Hepatocyte (in vitro differentiated cells): ENCODE data around the gene NOTCH4. TPM values are rescaled to one million over a fixed set of nuclear protein-coding genes. Genes with fewer than 3 reads are reported as not detected.
"Not testable (repeated sequence)": the region's sequence is repeated elsewhere in the genome, so short reads cannot be mapped to it uniquely, and the experiment has no call there.

ENCODE experiments used
- DNase-seq: peaks from one replicate; pipeline ENCODE4 v3.0.0-alpha.2; 2016; ENCODE audit warnings: low spot score
- H2AFZ ChIP-seq: fragments of 200-600 bp; sonication (generic); 2 replicates; pipeline ENCODE4 v1.6.0; 2016; ENCODE audit warnings: antibody characterized with exemption, mild to moderate bottlenecking
- H3K27ac ChIP-seq: fragments of 200-600 bp; sonication (generic); 2 replicates; pipeline ENCODE4 v1.5.1; 2016; ENCODE audit warnings: mild to moderate bottlenecking
- H3K27me3 ChIP-seq: fragments of 200-600 bp; sonication (generic); 2 replicates; pipeline ENCODE4 v1.6.1; 2016
- H3K36me3 ChIP-seq: fragments of 200-600 bp; sonication (generic); replicated peaks from 2 replicates; pipeline ENCODE4 v1.5.1; 2016; ENCODE audit warnings: low read depth; ENCODE audit not compliant: insufficient read depth
- H3K4me1 ChIP-seq: fragments of 200-600 bp; sonication (generic); 2 replicates; pipeline ENCODE4 v1.5.1; 2016; ENCODE audit warnings: mild to moderate bottlenecking, moderate library complexity; ENCODE audit not compliant: insufficient read depth
- H3K4me2 ChIP-seq: fragments of 200-600 bp; sonication (generic); 2 replicates; pipeline ENCODE4 v1.6.0; 2016
- H3K4me3 ChIP-seq: fragments of 200-600 bp; sonication (generic); 2 replicates; pipeline ENCODE4 v1.5.1; 2016; ENCODE audit warnings: mild to moderate bottlenecking
- H3K79me2 ChIP-seq: fragments of 200-600 bp; sonication (generic); 2 replicates; pipeline ENCODE4 v1.6.0; 2017; ENCODE audit warnings: mild to moderate bottlenecking
- H3K9me2 ChIP-seq: fragments of 200-600 bp; sonication (generic); replicated peaks from 2 replicates; pipeline ENCODE4 v1.6.0; 2017; ENCODE audit warnings: mild to moderate bottlenecking; ENCODE audit not compliant: insufficient read depth
- H3K9me3 ChIP-seq: fragments of 200-600 bp; sonication (generic); 2 replicates; pipeline ENCODE4 v1.5.1; 2016; ENCODE audit warnings: low read depth, mild to moderate bottlenecking
- H4K20me1 ChIP-seq: fragments of 200-600 bp; sonication (generic); 2 replicates; pipeline ENCODE4 v1.6.0; 2016; ENCODE audit warnings: mild to moderate bottlenecking; ENCODE audit not compliant: insufficient read depth, poor library complexity, severe bottlenecking
- EZH2 ChIP-seq: fragments of 200-600 bp; sonication (generic); IDR thresholded peaks from 2 replicates; pipeline ENCODE4 v1.6.1; 2016; ENCODE audit warnings: antibody characterized with exemption, mild to moderate bottlenecking, borderline replicate concordance
- EZH2phosphoT487 ChIP-seq: fragments of 200-600 bp; sonication (generic); IDR thresholded peaks from one replicate; pipeline ENCODE4 v1.6.1; 2018; ENCODE audit warnings: antibody characterized with exemption, mild to moderate bottlenecking, low read depth, moderate library complexity; ENCODE audit not compliant: unreplicated experiment, severe bottlenecking
- WGBS: methylation state at CpG from one replicate; pipeline ENCODE4 v1.1.6; 2016; ENCODE audit warnings: low lambda C conversion rate; ENCODE audit errors: missing lambda C conversion rate; 5-methylcytosine and 5-hydroxymethylcytosine counted together
- polyA plus RNA-seq: library from polyadenylated mRNA; unstranded; fragments of >200 nt; fragmentation: Nextera tagmentation; extraction: Ambion mirVana; gene quantifications from 2 replicates; pipeline ENCODE4 v1.2.1, GENCODE V29; 2016
- total RNA-seq: library from RNA; depleted of rRNA; stranded (reverse); fragments of >200 nt; gene quantifications from 2 replicates; pipeline ENCODE4 v1.2.3, GENCODE V29; 2014
- TF ChIP-seq, protein P1 (sequence below): fragments of 200-600 bp; sonication (generic); IDR thresholded peaks from 2 replicates; pipeline ENCODE4 v1.5.1; 2016; ENCODE audit warnings: antibody characterized with exemption, mild to moderate bottlenecking; ENCODE audit not compliant: poor library complexity

The NOTCH4 gene
- total RNA-seq (3.6 and 5.0 TPM in 2 replicates), polyA plus RNA-seq (2.7 and 4.9 TPM in 2 replicates)

DNA sequence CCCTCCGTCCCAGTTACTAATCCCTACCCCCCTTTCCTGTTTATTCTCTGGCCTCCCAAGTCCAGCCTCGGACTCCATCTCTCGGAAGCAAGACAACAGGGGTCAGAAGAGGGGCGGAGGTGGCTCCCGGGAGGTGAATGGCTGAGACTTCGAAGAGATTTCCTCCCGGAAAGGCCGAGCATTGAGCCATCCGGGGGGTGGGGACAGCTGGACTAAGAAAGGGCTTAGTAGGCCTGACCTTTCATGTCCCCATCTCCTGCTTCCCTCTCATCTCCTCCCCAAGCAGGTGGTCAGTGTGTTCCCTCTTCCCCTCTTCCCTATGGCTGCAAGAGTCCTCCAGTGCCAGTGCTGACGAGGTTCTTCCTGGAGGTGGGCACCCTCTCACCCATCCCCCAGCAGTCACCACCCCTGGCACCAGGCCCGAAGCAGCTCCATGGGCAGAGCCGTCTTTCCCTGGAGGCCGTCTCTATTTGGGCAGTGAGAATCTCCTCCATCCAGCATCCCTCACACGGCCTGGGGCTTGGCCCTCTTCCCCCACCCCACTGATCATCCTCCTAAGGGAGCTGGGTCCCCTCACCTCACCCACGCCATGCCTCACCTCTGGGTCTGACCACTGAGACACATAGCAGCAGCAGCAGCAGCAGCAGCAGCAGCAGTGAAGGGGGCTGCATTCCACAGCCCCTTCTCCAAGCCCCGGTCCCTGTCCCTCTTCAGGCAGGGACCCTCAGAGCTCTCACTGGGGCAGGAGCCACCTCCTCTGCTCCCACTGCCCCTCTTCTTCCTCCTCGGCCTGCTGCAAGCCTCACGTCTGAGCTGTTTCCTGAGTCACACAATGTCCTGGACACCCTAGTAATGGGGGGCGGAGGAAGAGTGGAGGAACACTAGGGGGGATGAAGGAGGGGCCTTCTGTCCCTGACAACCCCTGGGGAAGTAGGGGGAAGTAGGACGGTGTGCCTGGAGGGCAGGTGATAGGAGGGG is at the start of gene NOTCH4:
NOTCH4 (minus strand) TSS at position 810 of the 978 bp plus-strand sequence; CDS start at position 671, 139 bp downstream.
- no peaks in the 10 kb centered on the region for H3K36me3 ChIP-seq
- no peak within 1 kb of the TSS for H2AFZ ChIP-seq
- WGBS = 70% methylated on average over 20 of the region's 20 CpGs
- no peak for DNase-seq
- no peak within 1 kb of the TSS for H3K4me3 ChIP-seq
- no peaks in the 10 kb centered on the region for H3K79me2 ChIP-seq
- H3K4me1 ChIP-seq = no peaks in the 10 kb centered on the region
- no peaks in the 10 kb centered on the region for H3K27me3 ChIP-seq
- H3K9me2 ChIP-seq = no peaks in the 10 kb centered on the region
- H3K27ac ChIP-seq = no peak within 1 kb of the TSS
- no peaks in the 10 kb centered on the region for H3K9me3 ChIP-seq
- H3K4me2 ChIP-seq = no peak within 1 kb of the TSS
- no peaks in the 10 kb centered on the region for H4K20me1 ChIP-seq
- TF ChIP-seq, protein P1, sequence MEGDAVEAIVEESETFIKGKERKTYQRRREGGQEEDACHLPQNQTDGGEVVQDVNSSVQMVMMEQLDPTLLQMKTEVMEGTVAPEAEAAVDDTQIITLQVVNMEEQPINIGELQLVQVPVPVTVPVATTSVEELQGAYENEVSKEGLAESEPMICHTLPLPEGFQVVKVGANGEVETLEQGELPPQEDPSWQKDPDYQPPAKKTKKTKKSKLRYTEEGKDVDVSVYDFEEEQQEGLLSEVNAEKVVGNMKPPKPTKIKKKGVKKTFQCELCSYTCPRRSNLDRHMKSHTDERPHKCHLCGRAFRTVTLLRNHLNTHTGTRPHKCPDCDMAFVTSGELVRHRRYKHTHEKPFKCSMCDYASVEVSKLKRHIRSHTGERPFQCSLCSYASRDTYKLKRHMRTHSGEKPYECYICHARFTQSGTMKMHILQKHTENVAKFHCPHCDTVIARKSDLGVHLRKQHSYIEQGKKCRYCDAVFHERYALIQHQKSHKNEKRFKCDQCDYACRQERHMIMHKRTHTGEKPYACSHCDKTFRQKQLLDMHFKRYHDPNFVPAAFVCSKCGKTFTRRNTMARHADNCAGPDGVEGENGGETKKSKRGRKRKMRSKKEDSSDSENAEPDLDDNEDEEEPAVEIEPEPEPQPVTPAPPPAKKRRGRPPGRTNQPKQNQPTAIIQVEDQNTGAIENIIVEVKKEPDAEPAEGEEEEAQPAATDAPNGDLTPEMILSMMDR = no peak
- TF ChIP-seq EZH2phosphoT487 (no peak), EZH2 (no peak)

DNA sequence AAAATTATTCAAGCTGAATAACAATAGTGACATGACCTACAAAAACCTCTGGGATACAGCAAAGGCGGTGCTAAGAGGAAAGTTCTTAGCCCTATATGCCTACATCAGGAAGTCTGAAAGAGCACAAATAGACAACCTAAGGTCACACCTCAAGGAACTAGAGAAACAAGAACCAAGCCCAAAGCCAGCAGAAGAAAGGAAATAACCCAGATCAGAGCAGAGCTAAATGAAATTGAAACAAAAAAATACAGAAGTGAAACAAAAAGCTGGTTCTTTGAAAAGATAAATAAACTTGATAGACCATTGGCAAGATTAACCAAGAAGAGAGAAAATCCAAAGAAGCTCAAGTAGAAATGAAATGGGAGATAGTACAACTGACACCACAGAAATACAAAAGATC is 47.6 kb upstream of the NOTCH4 start:
- no peak overlapping the region for H2AFZ ChIP-seq
- H3K79me2 ChIP-seq = no peaks in the 10 kb centered on the region
- H3K4me1 ChIP-seq = no peaks in the 10 kb centered on the region
- H3K9me2 ChIP-seq = no peaks in the 10 kb centered on the region
- no peaks in the 10 kb centered on the region for H3K9me3 ChIP-seq
- no peaks in the 10 kb centered on the region for H4K20me1 ChIP-seq
- TF ChIP-seq EZH2 = no peak
- TF ChIP-seq, protein P1 = no peak
- TF ChIP-seq EZH2phosphoT487 = no peak
- no peak for DNase-seq
- H3K27me3 ChIP-seq = no peaks in the 10 kb centered on the region
- no peak overlapping the region for H3K4me3 ChIP-seq
- 96% methylated on average over 1 of the region's 1 CpG for WGBS
- H3K36me3 ChIP-seq = no peaks in the 10 kb centered on the region
- H3K4me2 ChIP-seq = no peak overlapping the region
- H3K27ac ChIP-seq = no peak overlapping the region

DNA sequence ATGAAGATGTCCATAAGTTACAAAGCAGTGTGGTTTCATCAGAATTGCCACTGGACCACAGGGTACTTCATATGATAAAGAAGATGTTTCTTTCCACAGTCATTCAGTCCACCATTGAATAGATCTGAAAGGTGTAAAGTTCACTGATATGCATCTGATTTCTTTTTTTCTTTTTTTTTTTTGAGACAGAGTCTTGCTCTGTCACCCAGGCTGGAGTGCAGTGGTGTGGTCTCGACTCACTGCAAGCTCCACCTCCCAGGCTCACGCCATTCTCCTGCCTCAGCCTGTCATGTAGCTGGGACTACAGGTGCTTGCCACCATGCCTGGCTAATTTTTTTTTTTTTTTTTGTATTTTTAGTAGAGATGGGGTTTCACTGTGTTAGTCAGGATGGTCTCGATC is 44.6 kb upstream of the NOTCH4 start:
- not testable (repeated sequence) for H4K20me1 ChIP-seq, H3K9me3 ChIP-seq, DNase-seq, H3K36me3 ChIP-seq, H2AFZ ChIP-seq, H3K27ac ChIP-seq, H3K9me2 ChIP-seq, H3K4me2 ChIP-seq, H3K27me3 ChIP-seq, H3K79me2 ChIP-seq, H3K4me1 ChIP-seq, H3K4me3 ChIP-seq
- 92% methylated on average over 3 of the region's 3 CpGs for WGBS

DNA sequence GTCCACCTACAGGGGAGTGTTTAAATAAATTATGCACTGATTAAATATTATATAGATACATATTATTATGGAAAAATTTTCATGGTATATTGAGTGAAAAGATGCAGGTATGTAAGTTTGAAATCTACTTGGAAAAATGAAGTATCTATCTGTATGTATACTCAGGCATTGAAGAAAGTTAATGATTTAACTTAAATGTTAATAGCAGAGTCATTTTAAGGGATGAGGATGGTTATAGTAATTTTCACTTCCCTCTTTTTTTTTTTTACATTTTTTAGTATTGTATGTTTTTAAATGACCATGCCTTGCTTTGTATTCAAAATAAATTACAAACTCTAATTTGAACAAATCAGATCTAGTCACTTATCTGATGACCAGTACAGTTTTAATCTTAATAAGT is 43.2 kb upstream of the NOTCH4 start:
- no peak for DNase-seq
- Histone ChIP-seq H3K79me2 (no peaks in the 10 kb centered on the region), H3K4me2 (no peak overlapping the region), H3K4me1 (no peaks in the 10 kb centered on the region), H4K20me1 (no peaks in the 10 kb centered on the region), H3K27ac (no peak overlapping the region), H3K9me2 (no peaks in the 10 kb centered on the region), H2AFZ (no peak overlapping the region), H3K36me3 (no peaks in the 10 kb centered on the region), H3K4me3 (no peak overlapping the region), H3K27me3 (no peaks in the 10 kb centered on the region), H3K9me3 (no peaks in the 10 kb centered on the region)
- TF ChIP-seq, protein P1 = no peak
- no peak for TF ChIP-seq EZH2phosphoT487
- TF ChIP-seq EZH2 = no peak

DNA sequence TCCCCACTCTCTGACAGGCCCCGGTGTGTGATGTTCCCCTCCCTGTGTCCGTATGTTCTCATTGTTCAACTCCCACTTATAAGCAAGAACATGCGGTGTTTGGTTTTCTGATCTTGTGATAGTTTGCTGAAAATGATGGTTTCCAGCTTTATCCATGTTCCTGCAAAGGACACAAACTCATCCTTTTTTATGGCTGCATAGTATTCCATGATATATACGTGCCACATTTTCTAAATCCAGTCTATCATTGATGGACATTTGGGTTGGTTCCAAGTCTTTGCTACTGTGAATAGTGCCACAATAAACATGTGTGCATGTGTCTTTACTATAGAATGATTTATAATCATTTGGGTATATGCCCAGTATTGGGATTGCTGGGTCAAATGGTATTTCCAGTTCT is 33.4 kb upstream of the NOTCH4 start:
- H3K4me3 ChIP-seq, H2AFZ ChIP-seq, H3K27ac ChIP-seq, H4K20me1 ChIP-seq, H3K36me3 ChIP-seq, H3K27me3 ChIP-seq, H3K9me3 ChIP-seq, H3K4me1 ChIP-seq, DNase-seq, H3K9me2 ChIP-seq, H3K4me2 ChIP-seq, H3K79me2 ChIP-seq: not testable (repeated sequence)
- WGBS = 97% methylated on average over 4 of the region's 4 CpGs
